Neuronal stem cell (in vitro differentiated cells): ENCODE measurements around the gene PWWP2A.

ENCODE experiments used
- DNase-seq: peaks from one replicate; pipeline ENCODE4 v3.0.0-alpha.2; 2013; ENCODE audit warnings: low spot score
- H2AFZ ChIP-seq: one replicate; pipeline ENCODE4 v1.6.1; 2013; ENCODE audit warnings: mild to moderate bottlenecking, low read length, inconsistent platforms
- H2AK5ac ChIP-seq: 2 replicates; pipeline ENCODE4 v1.6.1; 2013; ENCODE audit warnings: low read depth, mild to moderate bottlenecking, inconsistent platforms, low read length, moderate library complexity, mixed read lengths
- H2BK120ac ChIP-seq: 2 replicates; pipeline ENCODE4 v1.6.1; 2013; ENCODE audit warnings: low read depth, mild to moderate bottlenecking, inconsistent platforms, low read length, moderate library complexity, mixed read lengths
- H2BK12ac ChIP-seq: one replicate; pipeline ENCODE4 v1.6.1; 2013; ENCODE audit warnings: low read length, inconsistent platforms
- H2BK15ac ChIP-seq: 2 replicates; pipeline ENCODE4 v1.6.1; 2013; ENCODE audit warnings: mild to moderate bottlenecking, low read length, inconsistent platforms, mixed read lengths
- H2BK5ac ChIP-seq: one replicate; pipeline ENCODE4 v1.6.1; 2013; ENCODE audit warnings: inconsistent platforms, mild to moderate bottlenecking, low read length, moderate library complexity
- H3K14ac ChIP-seq: one replicate; pipeline ENCODE4 v1.6.1; 2013; ENCODE audit warnings: low read length, inconsistent platforms
- H3K18ac ChIP-seq: 2 replicates; pipeline ENCODE4 v1.6.1; 2013; ENCODE audit warnings: low read length, inconsistent platforms
- H3K23ac ChIP-seq: 2 replicates; pipeline ENCODE4 v1.6.1; 2013; ENCODE audit warnings: low read depth, mild to moderate bottlenecking, mixed read lengths, low read length, inconsistent platforms; ENCODE audit not compliant: poor library complexity
- H3K27ac ChIP-seq: replicated peaks from 3 replicates; pipeline ENCODE4 v1.5.1; 2013; ENCODE audit warnings: low read length, inconsistent platforms
- H3K27me3 ChIP-seq, 3 experiments: 2 replicates each; pipeline ENCODE4 v1.6.1; 2013; ENCODE audit warnings: low read length in 3 of 3, mild to moderate bottlenecking in 2 of 3, inconsistent platforms in 1 of 3, low read depth in 1 of 3, mixed read lengths in 1 of 3, moderate library complexity in 1 of 3; ENCODE audit not compliant: control insufficient read depth in 3 of 3, insufficient read depth in 3 of 3
- H3K36me3 ChIP-seq, 2 donors: replicated peaks in 1 of 2; 2 replicates each; pipeline ENCODE4 v1.6.1; 2013; ENCODE audit warnings: low read length in 2 of 2; ENCODE audit not compliant: control insufficient read depth in 2 of 2, insufficient read depth in 2 of 2
- H3K4ac ChIP-seq: 2 replicates; pipeline ENCODE4 v1.6.1; 2013; ENCODE audit warnings: inconsistent platforms, mild to moderate bottlenecking, low read length, moderate library complexity
- H3K4me1 ChIP-seq, 2 donors: 1 replicate in 1 of 2; 2 replicates in 1 of 2; pipeline ENCODE4 v1.6.1; 2013; ENCODE audit warnings: low read length in 2 of 2, low read depth in 1 of 2; ENCODE audit not compliant: control insufficient read depth in 2 of 2, insufficient read depth in 1 of 2
- H3K4me2 ChIP-seq: one replicate; pipeline ENCODE4 v1.6.1; 2013; ENCODE audit warnings: mild to moderate bottlenecking, low read length, inconsistent platforms; ENCODE audit not compliant: insufficient read depth, poor library complexity, severe bottlenecking
- H3K4me3 ChIP-seq, 2 donors: 2 replicates each; pipeline ENCODE4 v1.5.1; 2013; ENCODE audit warnings: low read length in 2 of 2, mild to moderate bottlenecking in 2 of 2, inconsistent platforms in 1 of 2, moderate library complexity in 1 of 2
- H3K79me1 ChIP-seq: one replicate; pipeline ENCODE4 v1.6.1; 2013; ENCODE audit warnings: low read depth, mild to moderate bottlenecking, inconsistent platforms, low read length, moderate library complexity
- H3K9ac ChIP-seq: one replicate; pipeline ENCODE4 v1.6.1; 2013; ENCODE audit warnings: mild to moderate bottlenecking, low read depth, low read length, inconsistent platforms; ENCODE audit not compliant: poor library complexity
- H3K9me3 ChIP-seq, 2 donors: replicated peaks in 1 of 2; 2 replicates each; pipeline versions ENCODE3 to v1.6.1; 2013; ENCODE audit warnings: low read length in 2 of 2, mild to moderate bottlenecking in 2 of 2, inconsistent platforms in 1 of 2, low read depth in 1 of 2, mixed read lengths in 1 of 2, moderate library complexity in 1 of 2; ENCODE audit not compliant: control insufficient read depth in 2 of 2, insufficient read depth in 1 of 2
- H4K8ac ChIP-seq: one replicate; pipeline ENCODE4 v1.6.1; 2013; ENCODE audit warnings: low read depth, mild to moderate bottlenecking, inconsistent platforms, low read length, moderate library complexity
- H4K91ac ChIP-seq: one replicate; pipeline ENCODE4 v1.6.1; 2013; ENCODE audit warnings: low read length, low read depth, mild to moderate bottlenecking, inconsistent platforms; ENCODE audit not compliant: poor library complexity
- WGBS, 2 donors: extraction: QIAGEN DNeasy Blood & Tissue Kit; methylation state at CpG; one replicate each; pipeline ENCODE4 v1.1.7; 2013; ENCODE audit warnings: missing lambda C conversion rate in 2 of 2, mixed read lengths in 1 of 2; ENCODE audit not compliant: insufficient read length in 2 of 2, insufficient replicate concordance in 1 of 2; ENCODE audit errors: extremely low coverage in 2 of 2; 5-methylcytosine and 5-hydroxymethylcytosine counted together

PWWP2A gene

DNA sequence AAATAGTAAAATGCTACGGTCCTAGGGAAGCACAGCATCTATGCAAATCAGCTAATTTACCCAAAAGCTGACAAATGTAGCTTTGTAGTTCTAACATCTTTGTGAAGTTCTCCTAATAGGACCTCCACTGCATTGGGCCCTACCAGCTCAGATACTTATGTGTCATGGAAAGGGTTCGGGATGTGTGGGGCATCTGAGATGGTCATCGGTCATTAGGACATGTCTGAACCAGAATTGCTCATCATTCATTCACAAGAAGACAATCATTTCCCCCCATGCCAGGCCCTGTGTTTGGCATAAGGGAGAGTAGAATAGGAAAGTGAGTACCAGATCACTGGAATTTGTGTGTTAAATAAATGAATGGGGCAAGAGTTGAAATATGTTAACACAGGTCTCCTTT, 35.7 kb downstream of the PWWP2A start:
- DNase-seq: no peak
- Histone ChIP-seq H2BK5ac (no peak overlapping the region), H4K91ac (no peak overlapping the region), H3K4ac (no peak overlapping the region), H3K9ac (no peak overlapping the region), H3K36me3 (peaks cover 3 to 15% of the 10 kb centered on the region in 2 donors), H2AFZ (no peak overlapping the region), H3K23ac (no peak overlapping the region), H2AK5ac (no peak overlapping the region), H3K4me3 (no peak overlapping the region), H2BK15ac (no peak overlapping the region), H3K18ac (no peak overlapping the region), H3K27me3 (no peaks in the 10 kb centered on the region), H3K27ac (no peak overlapping the region), H3K79me1 (peaks cover 2% of the 10 kb centered on the region), H2BK120ac (no peak overlapping the region), H2BK12ac (no peak overlapping the region), H3K14ac (no peak overlapping the region), H3K4me2 (no peak overlapping the region), H3K9me3 (no peaks in the 10 kb centered on the region), H4K8ac (no peak overlapping the region), H3K4me1 (peaks cover 4 to 14% of the 10 kb centered on the region in 2 donors)
- no CpG with 5 or more reads among the region's 3 CpGs for whole genome bisulfite sequencing, 2 donors

DNA sequence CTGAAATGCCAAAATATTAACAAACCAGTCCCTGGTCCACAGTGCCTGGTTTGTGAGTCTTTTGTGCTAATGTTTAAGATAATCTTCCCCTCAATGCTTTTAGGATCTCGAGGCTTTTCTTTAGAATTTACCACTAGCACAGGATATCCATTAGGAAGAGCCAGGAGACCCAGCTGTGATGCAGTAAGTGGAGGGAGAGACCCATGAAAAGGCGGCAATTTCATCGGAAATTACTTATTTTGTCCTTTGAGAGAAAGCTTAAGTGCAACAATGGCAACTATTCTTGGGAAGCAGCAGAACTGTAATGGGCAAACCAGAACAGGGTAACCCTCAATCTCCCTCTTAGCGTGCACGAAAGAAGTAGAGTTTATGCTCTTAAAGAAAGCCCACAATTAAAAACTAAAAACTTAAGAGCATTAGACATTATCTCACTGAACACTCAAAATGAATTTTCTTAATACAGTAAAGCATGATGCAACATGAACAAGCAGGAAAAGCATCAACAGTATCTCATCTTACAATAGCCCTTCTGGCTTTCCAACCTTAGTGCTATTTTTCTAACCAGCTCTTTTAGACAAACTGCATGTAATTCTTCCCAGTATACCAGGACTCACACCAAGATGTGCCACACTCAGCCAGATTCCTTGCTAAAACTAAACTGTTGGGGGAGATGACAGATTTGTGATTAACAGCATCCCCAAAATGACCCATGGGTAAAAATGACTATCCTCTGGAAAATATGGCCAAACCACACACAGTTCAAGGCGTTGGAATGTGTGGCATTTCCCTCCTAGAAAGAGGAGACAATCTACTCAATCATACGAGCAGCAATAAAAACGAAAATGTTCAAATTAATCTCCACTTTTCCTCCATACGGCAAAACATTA, 36.4 kb downstream of the PWWP2A start:
- Histone ChIP-seq H3K9me3 (no peaks in the 10 kb centered on the region), H3K27ac (peak overlapping the region; percentile 14), H2BK120ac (no peak overlapping the region), H2AFZ (no peak overlapping the region), H3K23ac (no peak overlapping the region), H3K4me2 (no peak overlapping the region), H3K14ac (no peak overlapping the region), H3K9ac (no peak overlapping the region), H4K8ac (no peak overlapping the region), H2BK5ac (no peak overlapping the region), H3K79me1 (peaks cover 3% of the 10 kb centered on the region), H2BK12ac (no peak overlapping the region), H3K4me3 (no peak overlapping the region), H3K18ac (no peak overlapping the region), H3K27me3 (no peaks in the 10 kb centered on the region), H3K4ac (no peak overlapping the region), H2AK5ac (no peak overlapping the region), H3K4me1 (peaks cover 4 to 14% of the 10 kb centered on the region in 2 donors), H4K91ac (no peak overlapping the region), H3K36me3 (peaks cover 5 to 22% of the 10 kb centered on the region in 2 donors), H2BK15ac (no peak overlapping the region)
- DNase-seq: no peak
- WGBS, 2 donors: no CpG with 5 or more reads among the region's 9 CpGs

DNA sequence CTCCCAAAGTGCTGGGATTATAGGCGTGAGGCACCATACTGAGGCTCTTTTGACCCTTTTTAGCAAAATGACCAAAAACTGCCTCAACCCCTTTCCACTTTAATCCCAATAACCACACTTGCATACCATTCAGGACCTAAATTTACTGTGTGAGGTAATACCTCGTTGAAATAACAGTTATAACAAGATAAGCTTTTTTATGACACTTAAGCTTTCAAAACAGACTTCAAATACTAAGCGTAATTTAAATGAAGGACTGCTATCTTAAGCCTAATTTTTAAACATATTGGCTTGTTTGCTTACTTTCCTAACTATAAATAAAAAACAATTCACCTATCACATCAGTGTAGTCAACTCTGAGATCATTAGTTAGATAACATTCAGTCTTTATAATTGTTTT, 37.8 kb downstream of the PWWP2A start:
- H3K9ac ChIP-seq: no peak overlapping the region
- no peak overlapping the region for H3K4me2 ChIP-seq
- H2AFZ ChIP-seq: no peak overlapping the region
- no peak overlapping the region for H4K8ac ChIP-seq
- no peak overlapping the region for H3K18ac ChIP-seq
- no peak overlapping the region for H3K27ac ChIP-seq
- no peaks in the 10 kb centered on the region for H3K27me3 ChIP-seq
- no peak overlapping the region for H2BK5ac ChIP-seq
- H3K36me3 ChIP-seq: peaks cover 5 to 35% of the 10 kb centered on the region in 2 donors
- H2BK15ac ChIP-seq: no peak overlapping the region
- H2BK120ac ChIP-seq: no peak overlapping the region
- no peak for DNase-seq
- H3K4me1 ChIP-seq: peaks cover 4 to 11% of the 10 kb centered on the region in 2 donors
- no peaks in the 10 kb centered on the region for H3K9me3 ChIP-seq
- WGBS, 2 donors: no CpG with 5 or more reads among the region's 3 CpGs
- no peak overlapping the region for H2AK5ac ChIP-seq
- H3K23ac ChIP-seq: no peak overlapping the region
- no peak overlapping the region for H4K91ac ChIP-seq
- H2BK12ac ChIP-seq: no peak overlapping the region
- H3K4me3 ChIP-seq: no peak overlapping the region
- H3K14ac ChIP-seq: no peak overlapping the region
- H3K79me1 ChIP-seq: peaks cover 3% of the 10 kb centered on the region
- no peak overlapping the region for H3K4ac ChIP-seq

DNA sequence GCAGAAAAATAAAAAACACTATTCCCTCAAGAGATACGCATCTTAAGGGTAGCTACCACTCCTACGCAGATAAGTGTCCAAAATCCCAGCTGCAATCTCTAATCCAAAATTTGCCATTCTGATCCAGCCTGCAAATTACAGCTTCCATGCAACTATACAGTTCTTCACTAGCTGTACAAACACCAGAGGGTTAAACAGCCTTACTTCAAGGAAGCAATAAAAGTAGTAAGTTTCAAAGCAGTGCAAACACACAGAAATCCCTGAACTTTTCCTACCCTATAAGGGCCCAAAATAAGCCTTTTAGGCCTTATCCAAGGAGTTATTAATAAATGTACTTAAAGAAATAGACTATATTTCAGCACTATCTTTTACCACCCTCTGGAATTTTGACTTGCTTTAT, 39.5 kb downstream of the PWWP2A start:
- no peak overlapping the region for H3K9ac ChIP-seq
- H3K4ac ChIP-seq: no peak overlapping the region
- no peak overlapping the region for H3K4me2 ChIP-seq
- H3K14ac ChIP-seq: no peak overlapping the region
- H3K27ac ChIP-seq: no peak overlapping the region
- H2AK5ac ChIP-seq: no peak overlapping the region
- WGBS, 2 donors: no CpG with 5 or more reads among the region's 2 CpGs
- H2BK120ac ChIP-seq: no peak overlapping the region
- DNase-seq: no peak
- H3K79me1 ChIP-seq: peaks cover 3% of the 10 kb centered on the region
- no peak overlapping the region for H4K91ac ChIP-seq
- H2BK5ac ChIP-seq: no peak overlapping the region
- H3K36me3 ChIP-seq: peaks cover 5 to 42% of the 10 kb centered on the region in 2 donors
- no peak overlapping the region for H3K23ac ChIP-seq
- H3K4me3 ChIP-seq: no peak overlapping the region
- no peaks in the 10 kb centered on the region for H3K9me3 ChIP-seq
- no peaks in the 10 kb centered on the region for H3K27me3 ChIP-seq
- no peak overlapping the region for H2BK15ac ChIP-seq
- H3K4me1 ChIP-seq: peaks cover 7 to 11% of the 10 kb centered on the region in 2 donors
- no peak overlapping the region for H4K8ac ChIP-seq
- no peak overlapping the region for H2BK12ac ChIP-seq
- H3K18ac ChIP-seq: no peak overlapping the region
- no peak overlapping the region for H2AFZ ChIP-seq
